NCI-H2107 treated with DMSO at 0.1 percent for 48 hours (cell line): Measurements from ENCODE around the gene ZFAND3.
"Not testable (repeated sequence)": the region's sequence is repeated elsewhere in the genome, so short reads cannot be mapped to it uniquely, and the experiment has no call there.

Experiments used
- DNase-seq: peaks from one replicate; lab custom pipeline; 2025; ENCODE audit not compliant: unreplicated experiment; lab: John Stamatoyannopoulos, UW

Gene ZFAND3

DNA sequence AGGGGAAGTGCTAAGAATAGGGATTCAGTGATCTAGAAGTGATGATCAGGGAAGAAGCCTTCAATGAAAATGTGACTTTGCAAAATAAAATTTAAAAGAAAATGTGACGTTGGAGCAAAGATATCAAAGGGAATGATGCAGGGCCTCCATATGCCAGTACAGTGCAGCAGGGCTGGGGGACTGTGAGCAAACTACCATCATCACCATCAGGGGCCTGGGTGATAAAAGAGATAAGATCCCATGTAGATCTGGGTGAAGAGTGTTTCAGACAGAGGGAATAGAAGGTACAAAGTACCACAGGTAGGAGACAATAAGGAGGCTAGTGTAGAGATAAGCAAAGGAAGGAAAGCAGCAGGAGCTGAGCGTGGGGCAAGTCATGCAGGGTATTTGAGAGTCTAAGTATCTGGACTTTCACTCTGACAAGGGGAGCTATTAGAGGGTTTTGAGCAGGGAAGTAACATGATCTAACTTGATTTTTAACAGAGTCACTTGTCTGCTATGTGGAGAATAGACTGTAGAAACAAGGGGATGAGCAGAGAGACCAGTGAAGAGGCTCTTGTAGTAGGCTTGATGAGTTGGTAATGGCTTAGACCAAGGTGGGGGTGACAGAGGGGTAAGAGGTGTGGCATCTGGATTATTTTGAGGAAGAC lies 295.6 kb downstream of the ZFAND3 start:
- DNase-seq, result peak; percentile 8

DNA sequence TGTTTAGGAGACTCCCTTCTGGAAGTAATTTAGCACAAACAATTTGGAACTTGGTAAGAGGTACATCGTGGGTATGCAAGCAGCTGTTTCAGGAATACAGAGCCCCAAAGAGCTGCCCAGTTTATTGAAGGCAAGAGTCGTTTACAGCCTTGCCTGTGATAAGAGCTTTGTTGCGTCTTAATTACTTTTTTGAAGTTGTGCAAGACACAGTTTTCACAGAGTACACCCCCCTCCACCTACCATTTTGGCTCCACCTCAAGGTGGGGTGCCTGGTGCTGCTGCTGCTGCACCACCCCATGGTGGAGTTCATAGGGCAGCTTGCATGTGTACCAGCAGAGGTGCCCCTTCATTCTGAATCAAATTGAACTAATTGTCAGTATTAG lies 296.1 kb downstream of the ZFAND3 start:
- no peak for DNase-seq

DNA sequence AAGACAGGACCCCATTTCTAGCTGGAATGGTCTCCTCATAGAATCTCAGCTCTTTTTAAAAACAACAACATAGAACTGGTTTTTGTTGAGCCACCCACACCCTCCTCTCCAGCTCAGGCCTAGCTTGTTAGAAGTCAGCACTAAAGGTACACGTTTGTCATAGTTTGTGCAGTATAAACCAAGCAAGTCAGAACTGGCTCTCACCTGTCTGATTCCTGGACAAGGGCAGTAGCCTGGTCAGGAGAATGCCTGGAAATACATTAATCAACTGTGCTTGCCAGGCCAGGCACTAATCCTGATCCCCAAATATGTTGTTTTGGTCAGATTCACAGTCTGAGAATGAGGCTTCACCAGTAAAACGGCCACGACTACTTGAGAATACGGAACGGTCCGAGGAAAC lies 296.7 kb downstream of the ZFAND3 start:
- no peak for DNase-seq

DNA sequence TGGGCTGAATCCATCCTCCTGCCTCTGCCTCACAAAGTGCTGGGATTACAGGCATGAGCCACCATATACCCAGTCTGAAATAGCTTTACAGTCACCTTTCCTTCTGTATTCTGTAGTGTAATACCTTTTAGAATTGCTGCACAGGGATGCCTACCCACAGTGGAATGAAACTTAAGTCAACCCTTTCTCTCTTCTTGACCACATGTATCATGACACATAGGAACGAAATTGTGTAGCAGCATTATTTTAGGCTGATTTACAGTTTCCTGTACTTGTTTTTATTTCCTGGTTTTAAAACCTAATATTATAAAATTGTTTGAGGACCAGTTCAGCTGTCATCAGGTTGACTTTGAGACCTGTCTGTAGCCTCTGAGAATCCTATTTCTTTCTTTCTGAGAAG lies 297.8 kb downstream of the ZFAND3 start:
- no peak for DNase-seq

DNA sequence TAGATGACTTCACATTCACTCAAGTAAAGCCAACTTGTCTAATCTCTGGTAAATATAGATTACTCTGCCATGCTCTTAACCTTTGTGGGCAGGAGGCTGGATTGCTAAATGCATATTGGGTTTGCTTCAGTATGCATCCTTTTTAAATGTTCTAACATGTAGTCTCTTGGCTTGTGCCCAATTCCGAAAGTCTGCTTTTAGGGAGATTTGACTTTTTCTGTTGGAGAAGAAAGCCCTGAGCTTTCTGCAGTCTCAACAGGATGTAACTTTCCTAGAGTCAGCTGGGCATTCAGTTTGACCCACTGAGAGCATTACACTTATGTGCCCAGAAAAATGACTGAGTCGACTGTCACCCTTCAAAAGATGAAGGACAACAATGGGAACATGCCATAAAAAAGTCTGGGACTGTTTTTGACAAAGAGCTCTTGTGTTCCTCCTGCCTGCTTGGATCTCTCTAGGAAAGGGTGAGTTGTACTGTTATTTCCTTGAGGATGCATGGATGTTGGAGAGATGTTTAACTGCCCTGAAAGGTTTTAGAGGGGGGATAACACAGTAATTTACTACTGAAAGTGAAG lies 299.4 kb downstream of the ZFAND3 start:
- DNase-seq, result no peak

DNA sequence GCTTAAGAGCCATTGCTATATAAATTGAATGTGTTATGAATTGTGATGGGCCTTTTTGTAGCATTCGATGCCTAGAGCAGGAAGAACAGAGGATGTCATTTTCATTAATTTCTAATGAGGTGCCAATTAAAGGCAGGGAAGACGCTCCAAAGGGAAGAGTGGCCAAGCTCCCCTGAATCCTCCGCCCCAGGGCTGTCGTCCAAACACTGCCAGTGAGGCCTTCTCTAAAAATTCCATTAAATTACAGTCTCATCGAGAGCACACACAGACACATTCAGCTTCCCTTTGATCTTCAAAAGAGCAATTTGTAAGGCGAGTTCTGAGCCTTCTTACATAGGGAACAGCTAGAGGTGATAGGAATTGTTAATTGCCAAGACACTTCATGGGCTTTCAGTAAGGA lies 300.0 kb downstream of the ZFAND3 start:
- no peak for DNase-seq

DNA sequence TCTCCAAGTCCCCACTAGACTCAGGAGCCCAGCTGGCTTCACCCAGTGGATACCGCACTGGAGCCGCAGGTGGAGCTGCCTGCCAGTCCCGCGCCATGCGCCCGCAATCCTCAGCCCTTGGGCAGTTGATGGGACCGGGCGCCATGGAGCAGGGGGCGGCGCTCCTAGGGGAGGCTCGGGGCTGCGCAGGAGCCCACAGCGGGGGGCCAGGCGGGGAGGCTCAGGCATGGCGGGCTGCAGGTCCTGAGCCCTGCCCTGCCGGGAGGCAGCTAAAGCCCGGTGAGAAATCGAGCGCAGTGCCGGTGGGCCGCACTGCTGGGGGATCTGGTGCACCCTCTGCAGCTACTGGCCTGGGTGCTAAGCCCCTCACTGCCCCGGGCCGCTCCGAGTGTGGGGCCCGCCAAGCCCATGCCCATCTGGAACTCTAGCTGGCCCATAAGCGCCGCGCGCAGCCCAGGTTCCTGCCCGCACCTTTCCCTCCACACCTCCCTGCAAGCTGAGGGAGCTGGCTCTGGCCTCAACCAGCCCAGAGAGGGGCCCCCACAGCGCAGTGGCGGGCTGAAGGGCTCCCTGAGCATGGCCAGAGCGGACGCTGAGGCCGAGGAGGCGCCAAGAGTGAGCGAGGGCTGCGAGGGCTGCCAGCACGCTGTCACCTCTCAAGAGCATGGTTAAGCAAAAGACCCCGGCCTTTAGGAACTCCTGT lies 304.8 kb downstream of the ZFAND3 start:
- not testable (repeated sequence) for DNase-seq

DNA sequence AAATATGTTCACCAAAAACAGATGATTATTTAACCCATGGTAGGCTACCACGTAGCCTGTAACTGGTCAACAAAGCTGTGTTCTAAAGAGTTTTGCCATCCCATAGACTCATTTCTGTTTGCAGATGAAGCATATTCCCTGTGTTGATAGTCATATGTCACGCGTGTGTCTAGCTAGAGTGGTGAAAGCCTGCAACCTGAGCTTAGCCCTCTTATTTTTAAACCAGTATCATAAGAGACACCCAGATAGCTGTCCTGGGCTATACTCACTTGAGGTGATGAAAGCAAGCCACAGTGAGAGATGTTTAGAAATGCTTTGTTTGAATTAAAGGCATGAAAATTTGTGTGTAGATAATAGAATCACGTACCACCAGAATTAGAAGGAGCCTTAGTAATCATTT lies 307.8 kb downstream of the ZFAND3 start:
- DNase-seq, result no peak

DNA sequence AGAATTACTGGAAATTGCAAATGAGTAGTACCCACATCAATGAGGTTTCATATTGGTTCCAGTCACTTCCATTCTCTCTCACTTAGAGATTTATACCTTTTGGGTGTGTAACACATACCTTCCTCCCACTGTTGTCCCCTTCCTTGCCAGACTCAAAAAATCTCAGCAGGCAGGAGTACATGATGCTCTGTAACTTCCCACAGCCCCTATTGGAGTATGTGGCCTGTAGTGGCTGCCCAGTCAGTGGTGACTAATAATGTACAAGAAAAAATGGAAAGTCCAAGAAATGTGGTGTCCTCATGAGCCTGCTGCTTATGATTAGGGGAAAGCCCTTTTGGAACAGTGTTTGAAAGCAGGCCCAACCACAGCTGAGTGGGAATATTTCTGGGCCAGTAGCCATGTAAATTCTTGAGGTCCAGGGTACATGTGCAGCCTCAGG lies 312.0 kb downstream of the ZFAND3 start:
- DNase-seq, result no peak

DNA sequence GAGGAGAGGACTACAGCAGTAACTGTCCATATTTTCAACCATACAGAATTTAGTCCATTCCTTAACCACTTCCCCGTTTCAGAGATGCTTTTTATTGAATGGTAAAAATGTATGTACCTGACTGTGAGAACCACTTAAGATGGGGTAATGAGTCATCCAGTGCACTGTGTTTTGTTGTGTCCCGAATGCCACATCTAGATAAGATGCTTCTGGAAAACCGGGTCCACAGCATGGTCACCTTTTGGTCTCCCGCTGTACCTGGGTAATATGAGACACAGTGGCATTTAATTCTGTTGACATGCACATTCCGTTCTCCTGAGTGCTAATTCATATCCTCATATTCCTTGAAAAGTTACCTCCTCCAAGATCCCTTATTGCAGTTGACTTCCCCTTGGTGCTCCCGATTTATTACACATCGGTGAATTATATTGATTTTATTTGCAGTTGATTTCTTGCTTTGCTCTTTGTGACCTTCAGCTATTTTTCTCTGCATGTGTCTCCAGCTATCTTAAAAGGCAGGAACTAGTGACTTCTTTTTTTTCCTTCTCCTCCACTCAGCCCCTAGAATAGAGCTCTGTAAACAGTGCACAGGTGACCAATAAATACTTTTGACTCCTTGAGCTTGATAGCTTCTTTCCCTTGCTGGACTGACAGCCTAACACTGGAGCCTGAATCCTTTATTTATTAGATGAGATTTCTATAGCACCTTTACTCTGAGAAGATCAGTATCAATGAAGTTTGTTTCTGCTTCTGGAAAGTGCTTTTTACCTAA lies 314.6 kb downstream of the ZFAND3 start:
- DNase-seq, result no peak

DNA sequence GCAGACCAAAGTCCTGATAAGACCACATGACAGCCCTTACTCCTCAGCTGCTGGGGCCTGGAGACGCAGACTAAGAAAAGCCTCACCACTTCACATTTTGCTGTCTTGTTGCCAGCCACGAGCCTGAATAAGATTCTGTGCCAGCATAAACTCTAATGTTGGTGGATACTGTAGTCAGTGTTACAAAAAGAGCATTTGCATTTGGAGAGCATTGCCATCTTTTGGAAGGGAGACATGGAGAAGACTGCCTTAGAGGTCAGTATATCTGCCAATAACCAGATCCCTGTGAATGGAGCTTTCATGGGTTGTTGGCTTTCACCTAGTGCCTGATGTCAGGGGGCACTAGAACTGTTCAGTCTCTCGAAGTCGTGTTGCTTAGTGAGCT lies 315.2 kb downstream of the ZFAND3 start:
- DNase-seq, result no peak

DNA sequence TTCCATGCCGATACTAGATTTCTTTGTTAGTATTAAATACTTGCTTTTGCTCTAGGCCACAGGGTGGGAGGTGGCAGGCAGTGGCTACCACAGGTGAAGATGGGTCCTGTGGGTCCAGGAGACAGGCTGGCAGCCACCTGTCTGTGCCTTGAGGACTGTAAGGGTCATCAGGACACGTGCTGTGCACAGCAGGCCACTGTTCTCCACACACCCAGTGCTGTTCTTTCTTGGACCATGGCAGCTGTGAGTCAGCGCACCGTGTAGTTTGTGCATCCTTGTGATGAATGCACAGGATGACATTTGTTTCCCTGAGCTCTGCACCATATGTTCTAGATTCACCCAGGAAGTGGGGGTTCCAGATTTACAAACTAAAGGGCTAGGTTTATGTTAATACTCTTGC lies 317.0 kb downstream of the ZFAND3 start:
- no peak for DNase-seq

DNA sequence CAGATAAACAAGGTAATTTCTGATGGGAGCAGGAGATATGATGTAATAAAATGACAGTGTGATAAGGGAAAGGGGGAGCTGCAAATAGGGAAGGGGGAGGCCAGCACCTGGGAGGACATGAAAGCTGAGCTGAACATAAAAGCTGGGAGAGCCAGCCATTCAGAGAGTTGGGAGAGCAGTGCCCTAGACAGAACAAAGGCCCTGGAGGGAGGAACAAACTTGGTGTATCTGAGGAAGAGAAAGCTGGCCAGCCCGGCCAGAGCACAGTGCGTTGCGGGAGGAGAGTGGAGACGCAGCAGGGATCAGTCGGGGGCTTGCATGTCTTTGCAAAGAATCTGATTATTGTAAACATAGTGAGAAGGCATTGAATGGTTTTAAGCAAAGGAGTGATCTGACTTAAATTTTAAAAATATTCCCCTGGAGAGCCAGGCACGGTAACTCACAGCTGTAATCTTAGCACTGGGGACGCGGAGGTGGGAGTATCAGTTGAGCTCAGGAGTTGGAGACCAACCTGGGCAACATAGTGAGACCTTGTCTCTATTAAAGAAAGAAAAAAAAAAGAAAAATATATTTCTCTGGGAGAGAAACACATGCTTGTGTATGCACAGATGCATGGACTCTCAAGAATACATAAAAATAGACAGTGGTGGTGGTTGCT lies 318.2 kb downstream of the ZFAND3 start:
- DNase-seq, result peak; percentile 82

DNA sequence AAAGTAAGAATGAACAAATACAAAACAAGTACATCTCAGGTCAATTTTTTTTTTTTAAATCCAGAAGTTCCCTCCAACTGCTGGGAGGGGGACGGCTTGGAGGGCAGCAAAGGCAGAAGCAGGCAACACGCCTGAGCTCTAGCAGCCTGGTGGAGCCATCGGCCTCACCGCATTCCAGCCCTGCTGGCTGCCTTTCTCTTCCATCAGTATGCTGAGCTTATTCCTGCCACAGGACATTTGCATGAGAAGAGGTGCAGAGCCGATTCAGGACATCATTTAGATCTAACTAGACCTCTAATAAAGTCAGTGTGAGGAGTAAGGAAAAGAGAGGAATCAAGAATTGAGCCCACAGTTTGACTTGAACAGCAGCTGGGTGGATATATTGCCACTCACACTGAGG lies 318.8 kb downstream of the ZFAND3 start:
- no peak for DNase-seq

DNA sequence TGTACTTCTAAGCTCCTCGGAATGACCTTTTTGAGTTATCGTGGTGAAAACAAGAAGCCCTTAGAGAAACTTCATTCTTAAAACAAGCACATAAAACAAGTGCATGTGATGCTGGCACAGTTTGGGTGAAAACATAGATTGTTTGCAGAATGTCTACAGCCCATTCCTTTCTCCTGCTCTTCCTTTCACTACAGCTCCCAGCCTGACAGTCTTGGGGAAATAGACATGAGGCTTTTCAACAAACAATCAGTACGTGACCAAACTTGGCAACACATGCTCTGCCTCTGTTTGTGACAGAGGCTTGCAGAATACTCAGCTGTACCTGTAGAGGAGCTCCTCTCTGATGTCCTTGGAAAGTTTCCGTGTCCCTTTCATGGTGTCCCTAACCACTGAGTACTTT lies 321.6 kb downstream of the ZFAND3 start:
- no peak for DNase-seq

DNA sequence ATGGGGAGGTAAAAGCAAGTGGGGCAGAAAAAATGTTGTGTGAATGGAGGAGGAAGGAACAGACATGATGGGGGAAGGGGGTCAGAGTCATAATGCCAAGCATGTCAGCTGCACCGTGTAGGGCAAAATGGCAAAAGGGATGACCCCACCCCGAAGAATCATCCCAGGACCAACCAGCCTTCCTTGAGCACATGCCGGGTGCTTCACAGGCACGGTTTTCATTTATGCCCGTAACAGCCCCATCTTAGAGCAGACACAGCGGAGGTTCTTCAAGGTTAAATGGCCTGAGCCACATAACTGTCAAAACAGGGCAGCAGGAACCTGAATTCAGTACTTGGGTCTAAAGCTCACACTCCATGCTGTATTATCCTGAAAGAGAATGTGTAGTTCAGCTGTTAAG lies 322.2 kb downstream of the ZFAND3 start:
- DNase-seq, result no peak

DNA sequence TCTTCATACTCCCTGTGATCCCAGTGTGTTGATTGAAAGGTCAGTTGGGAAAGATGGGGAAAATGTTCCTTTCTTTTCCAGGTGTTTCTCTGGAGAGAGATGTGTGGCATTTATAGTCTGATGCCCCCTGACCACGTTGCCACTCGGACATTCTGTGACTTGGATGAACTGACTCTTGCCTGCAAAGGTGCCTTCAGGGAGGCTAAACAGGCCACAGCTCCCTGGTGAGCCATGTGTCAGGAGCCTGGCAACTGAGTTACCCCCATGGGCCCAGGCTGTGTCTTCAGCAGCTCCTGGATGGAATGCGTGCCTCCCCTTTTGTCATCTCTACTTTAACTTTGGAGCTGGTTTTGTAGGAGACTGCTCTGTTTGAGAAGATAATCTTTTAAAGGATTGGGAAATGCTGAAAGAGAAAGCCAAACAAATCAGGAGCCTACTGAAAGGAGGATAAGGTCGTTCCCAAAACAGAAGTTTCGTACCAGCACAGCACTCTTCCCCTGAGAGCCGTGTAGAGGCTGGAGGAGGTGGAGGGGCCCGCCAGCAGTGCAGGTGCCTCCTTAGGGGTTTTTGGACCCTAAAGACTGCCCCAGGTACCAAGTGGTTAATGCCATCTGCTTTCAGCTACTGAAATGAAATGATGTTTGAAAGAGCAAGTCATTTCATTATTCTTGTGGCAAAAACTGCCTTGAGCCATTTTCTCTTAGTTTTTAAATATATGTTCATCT lies 322.8 kb downstream of the ZFAND3 start:
- DNase-seq, result no peak

DNA sequence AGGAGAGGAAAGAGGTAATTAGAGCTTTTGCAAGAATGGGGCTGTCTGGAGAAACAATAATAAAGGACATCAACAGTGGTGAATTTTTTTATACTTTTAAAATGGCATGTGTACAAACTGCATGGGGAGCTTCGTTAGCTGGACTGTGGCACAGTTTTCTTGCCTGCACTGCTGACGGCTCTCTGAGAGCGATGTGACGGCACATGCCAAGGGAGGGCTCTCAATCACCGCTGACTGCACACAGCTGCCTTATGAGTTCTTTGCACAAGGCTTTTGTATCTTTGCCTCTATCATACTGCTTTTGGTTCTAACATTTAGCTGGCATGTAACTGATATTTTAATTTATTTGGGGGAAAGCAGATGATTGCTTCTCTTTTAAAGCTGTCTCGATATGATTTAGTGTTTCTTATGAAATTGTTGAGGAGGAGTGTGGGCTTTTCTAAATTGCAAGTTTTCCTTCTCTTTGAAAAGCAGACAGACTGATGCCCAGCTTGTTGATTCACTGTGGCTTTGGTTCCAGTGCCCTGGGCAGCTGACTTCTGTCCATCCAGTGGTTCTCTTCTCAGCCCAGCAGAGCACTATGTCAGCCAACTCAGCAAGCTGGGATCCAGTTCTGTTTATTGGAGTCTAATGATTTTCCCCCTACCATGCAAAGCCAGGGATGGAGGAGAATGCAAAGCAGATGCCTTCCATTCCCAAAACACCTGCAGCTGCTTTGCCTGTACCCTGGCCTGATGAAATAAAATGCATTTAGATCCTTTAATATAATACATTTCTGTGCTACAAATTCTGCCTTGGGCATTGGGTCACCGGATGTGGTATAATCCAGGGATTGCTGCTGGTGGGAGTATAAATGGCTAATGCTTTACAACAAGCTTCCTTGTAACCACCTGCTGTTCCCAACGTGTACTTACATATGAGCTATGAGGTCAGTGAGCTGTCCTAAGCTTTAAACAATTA lies 323.9 kb downstream of the ZFAND3 start:
- peak; percentile 42 for DNase-seq

DNA sequence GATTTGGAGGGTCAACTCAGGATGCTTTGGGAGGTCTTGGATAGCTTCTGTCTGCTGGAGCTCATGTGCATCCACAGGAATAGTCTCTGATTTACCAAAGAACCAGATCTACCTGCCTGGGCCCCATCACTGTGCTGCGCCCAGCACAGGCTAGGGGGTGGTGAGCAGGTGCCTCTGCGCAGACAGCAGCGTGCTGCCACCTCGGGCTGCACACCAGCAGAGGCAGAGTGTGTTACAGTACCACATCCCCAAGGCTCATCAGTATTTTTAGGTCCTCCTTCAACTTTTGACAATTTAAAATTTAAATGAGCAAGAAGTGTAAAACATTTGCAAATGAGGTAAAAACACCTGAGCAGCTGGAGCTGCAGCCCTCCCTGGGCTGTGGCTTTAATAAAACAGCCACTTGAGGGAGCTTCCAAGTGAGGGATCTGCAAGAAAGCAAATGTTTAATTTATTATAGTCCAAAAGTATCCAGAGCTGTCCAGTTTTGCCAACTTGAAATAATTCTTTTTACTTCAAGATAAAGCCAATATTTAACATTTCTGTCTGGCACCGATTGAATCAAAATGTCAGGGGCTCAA lies 324.9 kb downstream of the ZFAND3 start:
- DNase-seq, result no peak
